Effector memory CD8-positive, alpha-beta T cell (primary cell): ENCODE data around the gene GAPVD1.
"Not testable (repeated sequence)": the region's sequence is repeated elsewhere in the genome, so short reads cannot be mapped to it uniquely, and the experiment has no call there.

ENCODE experiments used
- ATAC-seq: fragments of 150-1000 bp; cut with Tn5 transposase; replicated peaks from 2 replicates; pipeline ENCODE4 v1.10.0; 2021; ENCODE audit warnings: mild to moderate bottlenecking, moderate library complexity
- DNase-seq, 3 experiments: peaks; one replicate each; pipeline ENCODE4 v3.0.0; 2021
- H3K27ac Mint-ChIP-seq, 2 donors: one replicate each; pipeline ENCODE4 v1.8.0; 2022; ENCODE audit warnings: mild to moderate bottlenecking in 2 of 2, mixed read lengths in 2 of 2, moderate library complexity in 2 of 2
- H3K27me3 Mint-ChIP-seq, 2 donors: one replicate each; pipeline ENCODE4 v1.8.0; 2022; ENCODE audit warnings: mixed read lengths in 2 of 2
- H3K36me3 Mint-ChIP-seq: one replicate; pipeline ENCODE4 v1.8.0; 2022; ENCODE audit warnings: mild to moderate bottlenecking, moderate library complexity, mixed read lengths; ENCODE audit not compliant: insufficient read depth
- H3K4me1 Mint-ChIP-seq, 2 donors: one replicate each; pipeline ENCODE4 v1.8.0; 2022; ENCODE audit warnings: low read depth in 2 of 2, mixed read lengths in 2 of 2
- H3K4me3 Mint-ChIP-seq, 2 donors: one replicate each; pipeline ENCODE4 v1.8.0; 2022; ENCODE audit warnings: mild to moderate bottlenecking in 2 of 2, mixed read lengths in 2 of 2, moderate library complexity in 2 of 2
- H3K9me3 Mint-ChIP-seq, 2 donors: one replicate each; pipeline ENCODE4 v1.8.0; 2022; ENCODE audit warnings: mixed read lengths in 2 of 2
- total RNA-seq, 9 experiments: gene quantifications; one replicate each; lab custom pipeline; 2026; lab: John Stamatoyannopoulos, UW

Gene GAPVD1, protein sequence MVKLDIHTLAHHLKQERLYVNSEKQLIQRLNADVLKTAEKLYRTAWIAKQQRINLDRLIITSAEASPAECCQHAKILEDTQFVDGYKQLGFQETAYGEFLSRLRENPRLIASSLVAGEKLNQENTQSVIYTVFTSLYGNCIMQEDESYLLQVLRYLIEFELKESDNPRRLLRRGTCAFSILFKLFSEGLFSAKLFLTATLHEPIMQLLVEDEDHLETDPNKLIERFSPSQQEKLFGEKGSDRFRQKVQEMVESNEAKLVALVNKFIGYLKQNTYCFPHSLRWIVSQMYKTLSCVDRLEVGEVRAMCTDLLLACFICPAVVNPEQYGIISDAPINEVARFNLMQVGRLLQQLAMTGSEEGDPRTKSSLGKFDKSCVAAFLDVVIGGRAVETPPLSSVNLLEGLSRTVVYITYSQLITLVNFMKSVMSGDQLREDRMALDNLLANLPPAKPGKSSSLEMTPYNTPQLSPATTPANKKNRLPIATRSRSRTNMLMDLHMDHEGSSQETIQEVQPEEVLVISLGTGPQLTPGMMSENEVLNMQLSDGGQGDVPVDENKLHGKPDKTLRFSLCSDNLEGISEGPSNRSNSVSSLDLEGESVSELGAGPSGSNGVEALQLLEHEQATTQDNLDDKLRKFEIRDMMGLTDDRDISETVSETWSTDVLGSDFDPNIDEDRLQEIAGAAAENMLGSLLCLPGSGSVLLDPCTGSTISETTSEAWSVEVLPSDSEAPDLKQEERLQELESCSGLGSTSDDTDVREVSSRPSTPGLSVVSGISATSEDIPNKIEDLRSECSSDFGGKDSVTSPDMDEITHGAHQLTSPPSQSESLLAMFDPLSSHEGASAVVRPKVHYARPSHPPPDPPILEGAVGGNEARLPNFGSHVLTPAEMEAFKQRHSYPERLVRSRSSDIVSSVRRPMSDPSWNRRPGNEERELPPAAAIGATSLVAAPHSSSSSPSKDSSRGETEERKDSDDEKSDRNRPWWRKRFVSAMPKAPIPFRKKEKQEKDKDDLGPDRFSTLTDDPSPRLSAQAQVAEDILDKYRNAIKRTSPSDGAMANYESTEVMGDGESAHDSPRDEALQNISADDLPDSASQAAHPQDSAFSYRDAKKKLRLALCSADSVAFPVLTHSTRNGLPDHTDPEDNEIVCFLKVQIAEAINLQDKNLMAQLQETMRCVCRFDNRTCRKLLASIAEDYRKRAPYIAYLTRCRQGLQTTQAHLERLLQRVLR (N-terminal part only)
- 127 to 186 (median 148) reads per million in 9 experiments for total RNA-seq

DNA sequence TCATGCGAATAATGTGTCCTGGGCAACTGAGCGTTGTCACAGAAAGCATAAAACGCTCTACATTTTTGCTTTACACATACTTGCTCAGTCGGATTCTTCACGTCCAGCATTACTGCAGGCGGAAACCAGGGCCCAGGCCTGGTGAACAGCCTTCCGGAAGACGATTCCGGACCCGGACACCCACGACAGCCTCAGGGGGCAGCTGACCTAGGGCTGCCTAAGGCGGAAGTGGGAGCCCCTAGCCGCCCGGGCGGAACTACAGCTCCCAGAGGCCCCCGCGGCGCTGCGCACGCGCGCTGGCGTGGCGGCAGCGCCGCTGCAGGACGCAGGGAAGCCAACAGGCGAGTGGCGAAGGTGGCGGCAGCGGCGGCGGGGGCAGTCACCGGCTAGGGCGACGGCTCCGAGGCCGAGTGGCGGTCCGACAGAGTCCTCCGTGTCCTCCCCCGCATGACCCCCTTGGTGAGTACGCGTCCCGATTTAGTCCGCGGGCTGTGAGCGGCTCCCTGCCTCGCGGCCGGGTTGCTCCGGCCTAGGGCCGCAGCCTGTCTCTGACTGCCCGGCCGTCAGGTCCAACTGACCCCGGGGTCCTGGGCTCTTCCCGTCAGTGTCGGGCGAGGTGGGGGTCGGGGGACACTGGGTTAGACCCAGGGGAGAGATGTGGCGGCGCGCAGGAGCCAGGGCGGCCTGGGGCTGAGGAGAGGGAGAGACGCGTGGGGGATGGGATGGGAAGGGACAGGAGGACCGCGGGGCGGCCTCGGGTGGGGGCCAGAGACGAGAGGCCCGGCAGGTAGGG, at the start of gene GAPVD1:
TSS of gene GAPVD1 (plus strand) at position 326 of the 793 bp plus-strand sequence. CDS start 37,096 bp downstream, outside the sequence.
- peaks cover 0 to 6% of the 10 kb centered on the region in 2 donors for H3K27me3 Mint-ChIP-seq
- H3K4me1 Mint-ChIP-seq: peaks cover 29 to 35% of the 10 kb centered on the region in 2 donors
- DNase-seq (peak; percentile 83 to 90 (median 87)), ATAC-seq (peak; percentile 95)
- H3K4me3 Mint-ChIP-seq: peak within 1 kb of the TSS; percentile 91 to 98
- peak within 1 kb of the TSS; percentile 74 to 96 for H3K27ac Mint-ChIP-seq
- no peaks in the 10 kb centered on the region for H3K9me3 Mint-ChIP-seq
- peaks cover 31% of the 10 kb centered on the region for H3K36me3 Mint-ChIP-seq

DNA sequence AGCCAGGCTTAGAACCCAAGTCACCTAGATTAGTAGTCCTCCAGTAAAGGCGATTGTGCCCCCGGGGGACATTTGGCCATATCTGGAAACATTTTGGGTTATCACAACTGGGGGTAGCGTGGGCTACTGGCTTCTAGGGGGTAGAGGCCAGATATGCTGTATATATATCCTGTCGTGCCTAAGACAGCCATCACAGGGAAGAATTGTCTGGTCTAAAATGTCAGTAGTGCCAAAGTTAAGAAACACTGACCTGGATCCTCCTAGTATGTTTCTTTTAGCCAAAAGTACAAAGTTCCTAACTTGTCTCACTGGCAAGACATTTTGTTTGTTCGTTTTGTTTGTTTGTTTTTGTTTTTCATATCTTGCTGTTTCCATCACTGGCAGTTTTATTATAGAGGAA, 47.4 kb upstream of the GAPVD1 start:
- ATAC-seq: no peak
- H3K36me3 Mint-ChIP-seq: peaks cover 46% of the 10 kb centered on the region
- peaks cover 0 to 3% of the 10 kb centered on the region in 2 donors for H3K4me1 Mint-ChIP-seq
- peak overlapping the region in 1 of 2 donors; percentile 13 for H3K27ac Mint-ChIP-seq
- no peak for DNase-seq
- no peaks in the 10 kb centered on the region for H3K9me3 Mint-ChIP-seq
- H3K27me3 Mint-ChIP-seq: no peaks in the 10 kb centered on the region
- H3K4me3 Mint-ChIP-seq: no peak overlapping the region

DNA sequence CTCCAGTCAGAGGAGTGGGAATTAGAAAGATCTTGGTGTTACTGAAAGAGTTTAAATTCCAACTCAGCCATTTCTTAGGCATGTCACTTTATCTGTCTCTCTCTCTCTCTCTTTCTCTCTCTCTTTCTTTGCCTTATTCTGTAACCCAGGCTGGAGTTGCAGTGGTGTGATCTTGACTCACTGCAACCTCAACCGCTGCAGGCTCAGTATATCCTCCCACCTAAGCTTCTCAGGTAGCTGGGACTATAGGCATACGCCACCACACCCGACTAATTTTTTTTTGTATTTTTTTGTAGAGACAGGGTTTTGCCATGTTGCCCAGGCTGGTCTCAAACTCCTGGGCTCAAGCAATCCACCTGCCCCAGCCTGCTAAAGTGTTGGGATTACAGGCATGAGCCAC, 43.0 kb upstream of the GAPVD1 start:
- H3K9me3 Mint-ChIP-seq: no peaks in the 10 kb centered on the region
- DNase-seq: no peak
- H3K4me3 Mint-ChIP-seq: no peak overlapping the region
- no peak overlapping the region for H3K27ac Mint-ChIP-seq
- ATAC-seq: no peak
- H3K36me3 Mint-ChIP-seq: peaks cover 35% of the 10 kb centered on the region
- H3K27me3 Mint-ChIP-seq: no peaks in the 10 kb centered on the region
- H3K4me1 Mint-ChIP-seq: peaks cover 0 to 3% of the 10 kb centered on the region in 2 donors

DNA sequence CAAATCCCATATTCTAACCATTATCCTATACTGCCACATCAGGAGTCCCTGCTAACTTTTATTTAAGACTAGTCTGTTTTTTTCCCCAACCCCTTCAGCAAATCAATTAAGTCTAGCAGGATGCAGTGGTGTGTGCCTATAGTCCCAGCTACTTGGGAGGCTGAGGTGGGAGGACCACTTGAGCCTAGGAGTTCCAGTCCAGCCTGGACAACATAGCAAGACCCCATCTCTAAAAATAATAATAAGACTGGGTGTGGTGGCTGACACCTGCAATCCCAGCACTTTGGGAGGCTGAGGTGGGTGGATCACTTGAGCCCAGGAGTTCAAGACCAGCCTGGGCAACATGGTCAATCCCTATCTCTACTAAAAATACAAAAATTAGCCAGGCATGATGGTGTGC, 36.8 kb upstream of the GAPVD1 start:
- not testable (repeated sequence) for H3K27ac Mint-ChIP-seq

DNA sequence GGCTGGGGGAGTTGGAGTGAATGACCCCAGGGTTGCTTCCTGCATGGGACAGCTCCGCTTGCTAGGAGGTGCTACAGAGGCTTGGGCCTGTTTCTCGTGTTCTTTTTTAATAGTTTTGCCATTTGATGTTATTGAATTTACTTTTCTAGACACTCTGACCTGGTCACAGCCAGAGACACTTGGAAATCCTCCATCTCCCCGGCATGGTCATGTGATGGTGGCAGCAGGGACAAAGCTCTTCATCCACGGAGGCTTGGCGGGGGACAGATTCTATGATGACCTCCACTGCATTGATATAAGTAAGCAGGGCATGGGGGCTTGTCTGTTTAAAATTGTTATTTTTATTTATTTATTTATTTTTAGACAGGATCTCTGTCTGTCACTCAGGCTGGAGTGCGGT, 33.9 kb upstream of the GAPVD1 start:
- no peaks in the 10 kb centered on the region for H3K27me3 Mint-ChIP-seq
- H3K4me1 Mint-ChIP-seq: no peaks in the 10 kb centered on the region
- H3K36me3 Mint-ChIP-seq: peaks cover 32% of the 10 kb centered on the region
- no peak overlapping the region for H3K4me3 Mint-ChIP-seq
- DNase-seq: no peak
- H3K27ac Mint-ChIP-seq: no peak overlapping the region
- ATAC-seq: no peak
- no peaks in the 10 kb centered on the region for H3K9me3 Mint-ChIP-seq

More for the DNA sequence above, 36.8 kb upstream of the GAPVD1 start:
- not testable (repeated sequence) for DNase-seq, H3K27me3 Mint-ChIP-seq, H3K4me3 Mint-ChIP-seq, H3K4me1 Mint-ChIP-seq, H3K9me3 Mint-ChIP-seq, ATAC-seq
- peaks cover 33% of the 10 kb centered on the region for H3K36me3 Mint-ChIP-seq

DNA sequence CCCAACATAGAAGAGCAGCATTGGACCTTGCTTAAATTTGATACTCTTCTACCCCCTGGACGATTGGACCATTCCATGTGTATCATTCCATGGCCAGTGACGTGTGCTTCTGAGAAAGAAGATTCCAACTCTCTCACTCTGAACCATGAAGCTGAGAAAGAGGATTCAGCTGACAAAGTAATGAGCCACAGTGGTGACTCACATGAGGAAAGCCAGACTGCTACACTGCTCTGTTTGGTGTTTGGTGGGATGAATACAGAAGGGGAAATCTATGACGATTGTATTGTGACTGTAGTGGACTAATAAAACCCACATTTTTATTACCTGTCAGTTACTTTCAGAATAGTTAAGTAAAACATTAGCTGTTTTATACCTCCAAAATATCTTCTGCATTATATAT, 27.9 kb upstream of the GAPVD1 start:
- ATAC-seq: no peak
- Mint-ChIP-seq H3K9me3 (no peaks in the 10 kb centered on the region), H3K36me3 (peaks cover 70% of the 10 kb centered on the region), H3K27ac (no peak overlapping the region), H3K4me1 (peaks cover 29 to 34% of the 10 kb centered on the region in 2 donors), H3K4me3 (no peak overlapping the region), H3K27me3 (no peaks in the 10 kb centered on the region)
- DNase-seq: no peak

DNA sequence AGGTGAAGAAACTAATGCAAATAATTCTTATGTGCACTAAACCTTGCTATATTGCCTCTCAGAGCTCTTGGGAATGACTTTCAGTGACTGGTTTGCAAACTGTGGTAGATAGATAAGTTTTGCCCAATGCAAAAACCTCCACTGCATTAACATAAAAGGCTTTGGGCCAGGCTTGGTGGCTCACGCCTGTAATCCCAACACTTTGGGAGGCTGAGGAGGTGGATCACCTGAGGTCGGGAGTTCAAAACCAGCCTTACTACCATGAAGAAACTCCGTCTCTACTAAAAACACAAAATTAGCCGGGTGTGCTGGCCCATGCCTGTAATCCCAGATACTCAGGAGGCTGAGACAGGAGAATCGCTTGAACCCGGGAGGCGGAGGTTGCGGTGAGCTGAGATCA, 27.5 kb upstream of the GAPVD1 start:
- H3K36me3 Mint-ChIP-seq: peaks cover 73% of the 10 kb centered on the region
- not testable (repeated sequence) for H3K4me3 Mint-ChIP-seq, H3K27ac Mint-ChIP-seq

DNA sequence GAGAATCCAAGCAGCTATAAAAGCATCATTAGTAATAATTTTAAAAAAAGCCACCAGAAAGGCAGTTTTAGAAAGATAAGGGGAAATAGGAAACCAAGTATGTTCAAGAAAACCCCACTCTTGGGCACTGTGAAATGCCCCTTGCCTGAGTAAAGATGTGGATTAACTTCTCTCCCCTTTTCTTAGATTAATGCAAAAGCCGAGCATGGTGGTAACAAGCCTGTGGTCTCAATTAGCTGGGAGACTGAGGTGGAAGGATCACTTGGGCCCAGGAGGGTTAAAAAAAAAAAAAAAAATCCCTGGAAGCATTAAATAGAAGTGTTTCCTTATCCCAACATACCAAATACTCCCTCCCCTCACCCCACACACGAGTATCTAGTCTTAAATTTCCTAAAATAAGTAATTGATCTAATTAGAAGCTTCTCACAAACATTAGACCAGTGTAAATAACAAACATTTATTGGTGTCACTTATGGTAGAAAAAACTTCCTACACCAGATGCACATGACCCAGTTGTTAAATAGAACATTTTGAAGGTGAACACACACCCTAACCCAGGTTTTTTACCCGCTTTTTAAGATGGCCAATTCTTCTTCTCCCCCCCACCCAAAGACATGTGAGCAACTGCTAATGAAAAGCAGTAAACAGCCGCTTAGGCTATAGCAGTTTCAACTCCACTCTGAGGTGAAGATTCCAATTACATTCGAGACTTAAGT, 25.7 kb upstream of the GAPVD1 start:
- Mint-ChIP-seq H3K9me3 (no peaks in the 10 kb centered on the region), H3K36me3 (peaks cover 87% of the 10 kb centered on the region), H3K27ac (peak overlapping the region; percentile 24 to 77), H3K27me3 (no peaks in the 10 kb centered on the region), H3K4me1 (peaks cover 37 to 45% of the 10 kb centered on the region in 2 donors), H3K4me3 (peak overlapping the region; percentile 15 to 64)
- DNase-seq: no peak
- ATAC-seq: no peak

More for the DNA sequence above, 27.5 kb upstream of the GAPVD1 start:
- not testable (repeated sequence) for H3K9me3 Mint-ChIP-seq, DNase-seq, ATAC-seq, H3K27me3 Mint-ChIP-seq
- peaks cover 33 to 38% of the 10 kb centered on the region in 2 donors for H3K4me1 Mint-ChIP-seq

DNA sequence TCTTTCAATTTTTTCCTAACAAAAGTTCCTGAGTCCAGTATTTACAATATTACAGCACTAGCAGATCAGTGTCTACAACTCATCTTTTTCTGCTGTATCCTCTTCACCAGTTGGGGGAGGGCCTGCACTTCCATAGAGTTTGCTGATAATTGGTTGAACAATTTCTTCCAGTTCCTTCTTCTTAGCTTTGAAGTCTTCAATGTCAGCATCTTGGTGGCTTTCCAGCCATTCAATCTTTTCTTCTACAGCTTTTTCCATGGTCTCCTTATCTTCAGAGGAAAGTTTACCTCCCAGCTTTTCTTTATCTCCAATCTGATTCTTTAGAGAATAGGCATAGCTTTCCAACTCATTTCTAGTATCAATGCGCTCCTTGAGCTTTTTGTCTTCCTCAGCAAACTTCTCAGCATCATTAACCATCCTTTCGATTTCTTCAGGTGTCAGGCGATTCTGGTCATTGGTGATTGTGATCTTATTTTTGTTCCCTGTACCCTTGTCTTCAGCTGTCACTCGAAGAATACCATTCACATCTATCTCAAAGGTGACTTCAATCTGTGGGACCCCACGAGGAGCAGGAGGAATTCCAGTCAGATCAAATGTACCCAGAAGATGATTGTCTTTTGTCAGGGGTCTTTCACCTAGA, 25.0 kb upstream of the GAPVD1 start:
- peak overlapping the region; percentile 15 to 64 for H3K4me3 Mint-ChIP-seq
- H3K36me3 Mint-ChIP-seq: peaks cover 91% of the 10 kb centered on the region
- peaks cover 43 to 52% of the 10 kb centered on the region in 2 donors for H3K4me1 Mint-ChIP-seq
- peak overlapping the region; percentile 24 to 77 for H3K27ac Mint-ChIP-seq
- ATAC-seq, DNase-seq, H3K9me3 Mint-ChIP-seq, H3K27me3 Mint-ChIP-seq: not testable (repeated sequence)

DNA sequence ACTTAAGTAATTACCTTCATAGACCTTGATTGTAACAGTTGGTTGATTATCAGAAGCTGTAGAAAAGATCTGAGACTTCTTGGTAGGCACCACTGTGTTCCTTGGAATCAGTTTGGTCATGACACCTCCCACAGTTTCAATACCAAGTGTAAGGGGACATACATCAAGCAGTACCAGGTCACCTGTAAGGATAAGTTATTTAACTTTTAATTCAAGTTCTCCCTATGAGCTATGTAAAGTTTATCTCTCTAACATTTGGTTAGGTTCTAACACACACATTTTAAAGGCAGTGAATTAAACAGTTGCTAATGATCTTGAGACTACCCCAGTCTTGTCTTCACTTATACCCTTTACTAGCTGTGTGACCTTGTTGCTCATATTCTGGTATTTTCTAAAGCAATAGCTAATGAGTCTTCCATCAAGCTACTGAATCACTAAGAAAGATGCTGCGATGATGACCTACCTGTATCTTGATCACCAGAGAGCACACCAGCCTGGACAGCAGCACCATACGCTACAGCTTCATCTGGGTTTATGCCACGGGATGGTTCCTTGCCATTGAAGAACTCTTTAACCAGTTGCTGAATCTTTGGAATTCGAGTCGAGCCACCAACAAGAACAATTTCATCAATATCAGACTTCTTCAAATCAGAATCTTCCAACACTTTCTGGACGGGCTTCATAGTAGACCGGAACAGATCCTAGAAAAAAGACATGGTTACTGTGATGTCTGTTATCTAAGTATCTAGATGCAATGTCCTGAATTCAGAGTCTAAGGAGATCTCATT, 23.3 kb upstream of the GAPVD1 start:
- H3K4me1 Mint-ChIP-seq: peaks cover 50 to 59% of the 10 kb centered on the region in 2 donors
- peaks cover 85% of the 10 kb centered on the region for H3K36me3 Mint-ChIP-seq
- no peaks in the 10 kb centered on the region for H3K9me3 Mint-ChIP-seq
- peak overlapping the region; percentile 100 for H3K27ac Mint-ChIP-seq
- DNase-seq (no peak), ATAC-seq (no peak)
- H3K4me3 Mint-ChIP-seq: peak overlapping the region; percentile 98 to 99
- no peaks in the 10 kb centered on the region for H3K27me3 Mint-ChIP-seq

DNA sequence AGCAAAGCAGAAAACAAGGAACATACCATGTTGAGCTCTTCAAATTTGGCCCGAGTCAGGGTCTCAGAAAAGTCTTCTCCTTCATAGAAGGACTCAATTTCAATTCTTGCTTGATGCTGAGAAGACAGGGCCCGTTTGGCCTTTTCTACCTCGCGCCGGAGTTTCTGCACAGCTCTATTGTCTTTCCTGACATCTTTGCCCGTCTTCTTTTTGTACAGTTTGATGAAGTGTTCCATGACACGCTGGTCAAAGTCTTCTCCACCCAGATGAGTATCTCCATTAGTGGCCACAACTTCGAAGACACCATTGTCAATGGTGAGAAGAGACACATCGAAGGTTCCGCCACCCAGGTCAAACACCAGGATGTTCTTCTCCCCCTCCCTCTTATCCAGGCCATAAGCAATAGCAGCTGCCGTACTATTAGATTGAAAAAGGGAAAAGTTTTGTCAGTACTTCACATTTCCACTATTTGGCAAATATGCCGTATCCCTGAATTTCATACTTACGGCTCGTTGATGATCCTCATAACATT, 22.6 kb upstream of the GAPVD1 start:
- ATAC-seq (no peak), DNase-seq (no peak)
- no peaks in the 10 kb centered on the region for H3K9me3 Mint-ChIP-seq
- H3K27ac Mint-ChIP-seq: peak overlapping the region; percentile 100
- H3K27me3 Mint-ChIP-seq: no peaks in the 10 kb centered on the region
- H3K36me3 Mint-ChIP-seq: peaks cover 78% of the 10 kb centered on the region
- peak overlapping the region; percentile 98 to 99 for H3K4me3 Mint-ChIP-seq
- peaks cover 50 to 59% of the 10 kb centered on the region in 2 donors for H3K4me1 Mint-ChIP-seq
